Lower leg skin (tissue), 4 donors: ENCODE data around the gene PPP1R14D. TPM values are rescaled to one million over a fixed set of nuclear protein-coding genes. Genes with fewer than 3 reads are reported as not detected.
A peak's percentile ranks its signal among the peaks of the same experiment; 100 is the strongest.

Experiments used
- DNase-seq, 2 donors: peaks; one replicate each; pipeline ENCODE4 v3.0.0-alpha.2; 2019; ENCODE audit warnings: low spot score in 2 of 2
- H3K4me3 ChIP-seq: fragments of 200-600 bp; sonication (generic); 2 replicates; pipeline ENCODE4 v1.5.1; 2017; ENCODE audit warnings: mild to moderate bottlenecking, low read depth; ENCODE audit not compliant: poor library complexity, severe bottlenecking
- POLR2A ChIP-seq, 2 donors: fragments of 450-650 bp; IDR thresholded peaks; one replicate each; pipeline ENCODE4 v1.6.1; 2016 to 2017; ENCODE audit warnings: antibody characterized with exemption in 2 of 2, mild to moderate bottlenecking in 1 of 2, moderate library complexity in 1 of 2
- WGBS, 2 donors: methylation state at CpG; one replicate each; pipeline ENCODE4 v1.1.5; 2018; 5-methylcytosine and 5-hydroxymethylcytosine counted together
- intact Hi-C: fragments of 100-400 bp; cut with DNase I; formaldehyde crosslinking; loops from one replicate; pipeline ENCODE4 v1.15.0; 2023; ENCODE audit warnings: low total_unique reads
- total RNA-seq, 4 donors: library from RNA; depleted of rRNA; stranded (reverse); fragments of >200 nt; gene quantifications; one replicate each; pipeline ENCODE4 v1.1.0, GENCODE V29; 2016
- TF ChIP-seq, protein P1 (sequence below), 3 donors: fragments of 450-650 bp; IDR thresholded peaks; one replicate each; pipeline ENCODE4 v1.5.1; 2016; ENCODE audit warnings: antibody characterized with exemption in 3 of 3, mild to moderate bottlenecking in 3 of 3, moderate library complexity in 2 of 3

The PPP1R14D gene
- total RNA-seq, 4 donors from 2014 or later, result 0.65 to 4.8 (median 2.4) TPM; not detected in 1

DNA sequence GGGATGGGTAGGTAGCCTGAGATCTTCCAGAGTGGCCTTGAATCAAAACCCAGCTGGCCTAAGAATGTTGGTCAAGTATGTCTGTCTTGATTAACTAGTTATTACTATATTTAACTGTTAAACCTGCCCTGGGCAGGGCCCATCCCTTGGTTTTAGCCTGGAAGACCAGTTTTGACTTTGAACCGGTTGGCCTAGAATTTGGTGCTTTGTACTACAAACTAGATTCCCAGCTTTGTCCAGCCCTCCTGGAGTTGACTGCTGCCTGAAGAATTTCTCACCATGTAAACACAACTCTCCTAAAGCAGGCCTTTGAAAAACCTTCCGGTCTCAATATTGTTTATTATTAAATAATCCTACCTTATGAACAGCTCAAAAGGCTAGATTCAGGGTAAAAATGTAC is 42.7 kb downstream of the PPP1R14D start:
- TF ChIP-seq POLR2A (IDR thresholded peaks at IDR 0.05), result no peak
- TF ChIP-seq, protein P1, sequence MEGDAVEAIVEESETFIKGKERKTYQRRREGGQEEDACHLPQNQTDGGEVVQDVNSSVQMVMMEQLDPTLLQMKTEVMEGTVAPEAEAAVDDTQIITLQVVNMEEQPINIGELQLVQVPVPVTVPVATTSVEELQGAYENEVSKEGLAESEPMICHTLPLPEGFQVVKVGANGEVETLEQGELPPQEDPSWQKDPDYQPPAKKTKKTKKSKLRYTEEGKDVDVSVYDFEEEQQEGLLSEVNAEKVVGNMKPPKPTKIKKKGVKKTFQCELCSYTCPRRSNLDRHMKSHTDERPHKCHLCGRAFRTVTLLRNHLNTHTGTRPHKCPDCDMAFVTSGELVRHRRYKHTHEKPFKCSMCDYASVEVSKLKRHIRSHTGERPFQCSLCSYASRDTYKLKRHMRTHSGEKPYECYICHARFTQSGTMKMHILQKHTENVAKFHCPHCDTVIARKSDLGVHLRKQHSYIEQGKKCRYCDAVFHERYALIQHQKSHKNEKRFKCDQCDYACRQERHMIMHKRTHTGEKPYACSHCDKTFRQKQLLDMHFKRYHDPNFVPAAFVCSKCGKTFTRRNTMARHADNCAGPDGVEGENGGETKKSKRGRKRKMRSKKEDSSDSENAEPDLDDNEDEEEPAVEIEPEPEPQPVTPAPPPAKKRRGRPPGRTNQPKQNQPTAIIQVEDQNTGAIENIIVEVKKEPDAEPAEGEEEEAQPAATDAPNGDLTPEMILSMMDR (IDR thresholded peaks at IDR 0.05), result no peak
- H3K4me3 ChIP-seq, result no peak overlapping the region
- 67 to 75% methylated on average over 2 of the region's 2 CpGs for WGBS, 2 donors
- intact Hi-C loops, result no loop called here
- no peak for DNase-seq

GRCh38 chr15:40785164-40785563 is 43.3 kb downstream of the PPP1R14D start:
- WGBS, 2 donors, result 62 to 67% methylated on average over 3 of the region's 3 CpGs
- H3K4me3 ChIP-seq, result no peak overlapping the region
- no peak for TF ChIP-seq POLR2A (IDR thresholded peaks at IDR 0.05)
- TF ChIP-seq, protein P1 (IDR thresholded peaks at IDR 0.05), result no peak
- intact Hi-C loops, result no loop called here
- no peak for DNase-seq

- no peak overlapping the region for H3K4me3 ChIP-seq
- TF ChIP-seq, protein P1 (IDR thresholded peaks at IDR 0.05), result peak in 1 of 3 donors; percentile 27
- TF ChIP-seq POLR2A (IDR thresholded peaks at IDR 0.05), result no peak
- intact Hi-C loops, result loop anchor here (5.0 kb wide), 1 partner anchor 35 kb away; no protein-coding TSS in a partner anchor
- 66 to 74% methylated on average over 8 of the region's 8 CpGs for WGBS, 2 donors
- DNase-seq, result peak; percentile 47 to 91
These were observed 45.8 kb downstream of the PPP1R14D start for GRCh38 chr15:40782609-40783227.

GRCh38 chr15:40776537-40777141 is 51.9 kb downstream of the PPP1R14D start:
- intact Hi-C loops, result no loop called here

GRCh38 chr15:40775740-40776536 is 52.6 kb downstream of the PPP1R14D start:
- WGBS, 2 donors, result 84 to 87% methylated on average over 14 of the region's 14 CpGs
- H3K4me3 ChIP-seq, result no peak overlapping the region
- no peak for TF ChIP-seq POLR2A (IDR thresholded peaks at IDR 0.05)
- TF ChIP-seq, protein P1 (IDR thresholded peaks at IDR 0.05), result no peak
- DNase-seq, result no peak
- intact Hi-C loops, result no loop called here

More at GRCh38 chr15:40776537-40777141, 51.9 kb downstream of the PPP1R14D start:
- H3K4me3 ChIP-seq, result no peak overlapping the region
- 42 to 54% methylated on average over 11 of the region's 11 CpGs for WGBS, 2 donors
- TF ChIP-seq, protein P1 (IDR thresholded peaks at IDR 0.05), result no peak
- no peak for TF ChIP-seq POLR2A (IDR thresholded peaks at IDR 0.05)
- DNase-seq, result peak in 1 of 2 donors; percentile 74
